ENCODE data around the gene C9orf40. TPM values are rescaled to one million over a fixed set of nuclear protein-coding genes. Genes with fewer than 3 reads are reported as not detected.
A peak's percentile ranks its signal among the peaks of the same experiment; 100 is the strongest.

The C9orf40 gene
- total RNA-seq: 15.2 TPM

GRCh38 chr9:74952201-74953151 lies at the start of gene C9orf40:
Gene C9orf40 (minus strand): TSS chr9:74952912. CDS start chr9:74952611, 301 bp downstream.
- TF ChIP-seq CTCF (IDR thresholded peaks at IDR 0.05): peak; percentile 74 to 88 (median 78)
- intact Hi-C loops (cut with DNase I): loop anchor here (1.0 to 2.0 kb wide), 2 partner anchors 76 to 136 kb away; partner anchors contain the start of genes CARNMT1, NMRK1 and OSTF1
- H3K9me3 ChIP-seq: no peaks in the 10 kb centered on the region
- H3K27ac ChIP-seq: peak within 1 kb of the TSS; percentile 97 to 98
- H3K4me1 ChIP-seq: no peaks in the 10 kb centered on the region
- DNase-seq (ENCODE audit: low spot score in 2 of 2): peak; percentile 18 to 93
- no peaks in the 10 kb centered on the region for H3K27me3 ChIP-seq
- H3K36me3 ChIP-seq: no peaks in the 10 kb centered on the region
- H3K4me3 ChIP-seq: peak within 1 kb of the TSS; percentile 80 to 89

GRCh38 chr9:75001719-75002421 lies 49.2 kb upstream of the C9orf40 start:
- no peak for DNase-seq (ENCODE audit: low spot score in 2 of 2)
- intact Hi-C loops (cut with DNase I): loop anchor here (1.0 kb wide), 1 partner anchor 228 kb away; no protein-coding TSS in a partner anchor
- no peak overlapping the region for H3K27ac ChIP-seq
- H3K4me3 ChIP-seq: no peak overlapping the region
- no peaks in the 10 kb centered on the region for H3K27me3 ChIP-seq
- no peaks in the 10 kb centered on the region for H3K9me3 ChIP-seq
- TF ChIP-seq CTCF (IDR thresholded peaks at IDR 0.05): peak; percentile 49 to 80 (median 67)
- H3K4me1 ChIP-seq: no peaks in the 10 kb centered on the region
- no peaks in the 10 kb centered on the region for H3K36me3 ChIP-seq

GRCh38 chr9:75000835-75001234 lies 48.1 kb upstream of the C9orf40 start:
- H3K36me3 ChIP-seq: peaks cover 4% of the 10 kb centered on the region in 2 donors
- H3K27me3 ChIP-seq: no peaks in the 10 kb centered on the region
- intact Hi-C loops (cut with DNase I): no loop called here
- TF ChIP-seq CTCF (IDR thresholded peaks at IDR 0.05): no peak
- no peak overlapping the region for H3K4me3 ChIP-seq
- H3K4me1 ChIP-seq: no peaks in the 10 kb centered on the region
- no peak overlapping the region for H3K27ac ChIP-seq
- H3K9me3 ChIP-seq: no peaks in the 10 kb centered on the region
- no peak for DNase-seq (ENCODE audit: low spot score in 2 of 2)

- Histone ChIP-seq H3K4me3 (no peak overlapping the region), H3K36me3 (peaks cover 0 to 7% of the 10 kb centered on the region in 2 donors), H3K4me1 (no peaks in the 10 kb centered on the region), H3K27me3 (no peaks in the 10 kb centered on the region), H3K9me3 (no peaks in the 10 kb centered on the region), H3K27ac (no peak overlapping the region)
- intact Hi-C loops (cut with DNase I): no loop called here
- DNase-seq (ENCODE audit: low spot score in 2 of 2): no peak
- no peak for TF ChIP-seq CTCF (IDR thresholded peaks at IDR 0.05)
Observed at GRCh38 chr9:74985041-74985440, 32.3 kb upstream of the C9orf40 start.

- no peak for TF ChIP-seq CTCF (IDR thresholded peaks at IDR 0.05)
- DNase-seq (ENCODE audit: low spot score in 2 of 2): no peak
Observed at GRCh38 chr9:74983709-74984108, 31.0 kb upstream of the C9orf40 start.

More at GRCh38 chr9:74983709-74984108, 31.0 kb upstream of the C9orf40 start:
- no peak overlapping the region for H3K4me3 ChIP-seq
- H3K4me1 ChIP-seq: no peaks in the 10 kb centered on the region
- H3K36me3 ChIP-seq: peaks cover 0 to 7% of the 10 kb centered on the region in 2 donors
- no peaks in the 10 kb centered on the region for H3K27me3 ChIP-seq
- H3K27ac ChIP-seq: no peak overlapping the region
- no peaks in the 10 kb centered on the region for H3K9me3 ChIP-seq
- intact Hi-C loops (cut with DNase I): no loop called here

All from ascending aorta (tissue), 2 donors.